Mesenchymal stem cell (in vitro differentiated cells and primary cell): Measurements from ENCODE around the gene CHST12.

Experiments used
- DNase-seq: peaks from one replicate; pipeline ENCODE4 v3.0.0-alpha.2; 2013
- H2AFZ ChIP-seq: one replicate; pipeline ENCODE4 v1.6.1; 2013; ENCODE audit warnings: low read depth, mild to moderate bottlenecking, control low read depth, inconsistent platforms, low read length, moderate library complexity
- H2AK5ac ChIP-seq: 2 replicates; pipeline ENCODE4 v1.6.1; 2013; ENCODE audit warnings: low read length, moderate library complexity, mild to moderate bottlenecking, inconsistent platforms; ENCODE audit not compliant: severe bottlenecking
- H2BK120ac ChIP-seq: one replicate; pipeline ENCODE4 v1.6.1; 2013; ENCODE audit warnings: low read depth, mild to moderate bottlenecking, inconsistent platforms, low read length, moderate library complexity
- H2BK12ac ChIP-seq, 2 experiments: one replicate each; pipeline ENCODE4 v1.6.1; 2013; ENCODE audit warnings: inconsistent platforms in 2 of 2, low read length in 2 of 2, mild to moderate bottlenecking in 2 of 2, moderate library complexity in 2 of 2, control low read depth in 1 of 2
- H2BK15ac ChIP-seq: one replicate; pipeline ENCODE4 v1.6.1; 2013; ENCODE audit warnings: mild to moderate bottlenecking, low read depth, inconsistent platforms; ENCODE audit not compliant: poor library complexity, severe bottlenecking
- H2BK5ac ChIP-seq: 2 replicates; pipeline ENCODE4 v1.6.1; 2013; ENCODE audit warnings: low read depth, mild to moderate bottlenecking, low read length, control low read depth, inconsistent platforms; ENCODE audit not compliant: poor library complexity, severe bottlenecking
- H3K14ac ChIP-seq, 2 experiments: one replicate each; pipeline ENCODE4 v1.6.1; 2013; ENCODE audit warnings: inconsistent platforms in 2 of 2, low read length in 2 of 2, control low read depth in 1 of 2, mild to moderate bottlenecking in 1 of 2, moderate library complexity in 1 of 2
- H3K18ac ChIP-seq, 2 experiments: one replicate each; pipeline ENCODE4 v1.6.1; 2013; ENCODE audit warnings: inconsistent platforms in 2 of 2, low read length in 2 of 2, control low read depth in 1 of 2, low read depth in 1 of 2, mild to moderate bottlenecking in 1 of 2
- H3K23ac ChIP-seq, 2 experiments: one replicate each; pipeline ENCODE4 v1.6.1; 2013; ENCODE audit warnings: inconsistent platforms in 2 of 2, low read length in 2 of 2, mild to moderate bottlenecking in 2 of 2, moderate library complexity in 2 of 2, control low read depth in 1 of 2
- H3K27ac ChIP-seq: 2 replicates; pipeline ENCODE4 v1.5.1; 2013; ENCODE audit warnings: mild to moderate bottlenecking, moderate library complexity, low read length, control low read depth, inconsistent platforms; ENCODE audit not compliant: poor library complexity, severe bottlenecking
- H3K27me3 ChIP-seq, 2 experiments: 2 replicates each; pipeline versions ENCODE4 v1.6.1 to v1.7.0; 2013; ENCODE audit warnings: low read length in 2 of 2, mild to moderate bottlenecking in 2 of 2, moderate library complexity in 2 of 2, control low read depth in 1 of 2, inconsistent platforms in 1 of 2; ENCODE audit not compliant: control insufficient read depth in 1 of 2, insufficient read depth in 1 of 2
- H3K36me3 ChIP-seq, 2 experiments: 2 replicates each; pipeline versions ENCODE4 v1.6.1 to v1.7.0; 2013; ENCODE audit warnings: low read length in 2 of 2, control low read depth in 1 of 2, inconsistent platforms in 1 of 2, low read depth in 1 of 2, mild to moderate bottlenecking in 1 of 2; ENCODE audit not compliant: insufficient read depth in 2 of 2, control insufficient read depth in 1 of 2
- H3K4ac ChIP-seq, 2 experiments: one replicate each; pipeline ENCODE4 v1.6.1; 2013; ENCODE audit warnings: inconsistent platforms in 2 of 2, low read length in 2 of 2, mild to moderate bottlenecking in 2 of 2, moderate library complexity in 2 of 2, control low read depth in 1 of 2, low read depth in 1 of 2
- H3K4me1 ChIP-seq: 2 replicates; pipeline ENCODE4 v1.6.1; 2013; ENCODE audit warnings: low read depth, low read length, control low read depth; ENCODE audit not compliant: control insufficient read depth, insufficient read depth
- H3K4me2 ChIP-seq: 2 replicates; pipeline ENCODE4 v1.6.1; 2013; ENCODE audit warnings: low read length, mild to moderate bottlenecking, inconsistent platforms; ENCODE audit not compliant: poor library complexity, severe bottlenecking
- H3K4me3 ChIP-seq, 2 experiments: 2 replicates each; pipeline versions ENCODE4 v1.5.1 to v1.7.0; 2013; ENCODE audit warnings: low read length in 2 of 2, mild to moderate bottlenecking in 2 of 2, control low read depth in 1 of 2, low read depth in 1 of 2; ENCODE audit not compliant: insufficient read depth in 1 of 2
- H3K79me1 ChIP-seq: replicated peaks from 2 replicates; pipeline ENCODE4 v1.6.1; 2013; ENCODE audit warnings: mild to moderate bottlenecking, control low read depth, low read length, inconsistent platforms; ENCODE audit not compliant: poor library complexity, severe bottlenecking
- H3K9ac ChIP-seq: 2 replicates; pipeline ENCODE4 v1.7.0; 2013; ENCODE audit warnings: mild to moderate bottlenecking, low read length, moderate library complexity
- H3K9me3 ChIP-seq: 2 replicates; pipeline ENCODE4 v1.7.0; 2013; ENCODE audit warnings: mild to moderate bottlenecking, low read length; ENCODE audit not compliant: control insufficient read depth
- H4K8ac ChIP-seq: one replicate; pipeline ENCODE4 v1.6.1; 2013; ENCODE audit warnings: inconsistent platforms, mild to moderate bottlenecking, low read length, moderate library complexity
- H4K91ac ChIP-seq: one replicate; pipeline ENCODE4 v1.6.1; 2013; ENCODE audit warnings: mild to moderate bottlenecking, low read length, inconsistent platforms
- WGBS: methylation state at CpG from one replicate; pipeline ENCODE4 v1.1.7; 2013; ENCODE audit warnings: mixed read lengths; 5-methylcytosine and 5-hydroxymethylcytosine counted together

Gene CHST12

DNA sequence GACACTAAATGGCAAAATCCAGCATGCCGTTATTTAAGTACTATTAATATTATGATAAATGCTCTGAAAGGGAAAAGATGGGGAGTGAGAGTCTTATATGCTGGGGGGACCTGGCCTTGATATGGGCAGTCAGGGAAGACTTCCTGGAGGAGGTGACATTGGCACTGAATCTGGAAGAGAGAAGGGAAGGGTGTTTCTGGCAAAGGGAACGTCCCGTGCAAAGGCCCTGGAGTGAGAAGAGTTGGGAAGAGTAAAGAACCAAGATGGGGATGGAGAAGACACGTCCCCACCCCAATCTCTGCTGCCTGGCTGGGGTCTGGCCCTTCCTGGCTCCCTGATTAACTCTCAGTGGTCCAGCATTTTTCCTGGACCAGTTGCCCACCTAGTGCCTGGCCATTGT, 77.8 kb downstream of the CHST12 start:
- Histone ChIP-seq H4K91ac (no peak overlapping the region), H3K14ac (no peak overlapping the region), H3K36me3 (no peaks in the 10 kb centered on the region), H3K4ac (no peak overlapping the region), H3K27ac (no peak overlapping the region), H3K4me3 (no peak overlapping the region), H3K9me3 (peaks cover 9% of the 10 kb centered on the region), H2AK5ac (no peak overlapping the region), H2BK120ac (no peak overlapping the region), H2BK15ac (no peak overlapping the region), H2AFZ (no peak overlapping the region), H3K4me2 (no peak overlapping the region), H3K23ac (no peak overlapping the region), H3K79me1 (peaks cover 4% of the 10 kb centered on the region), H3K9ac (no peak overlapping the region), H2BK12ac (no peak overlapping the region), H3K4me1 (peaks cover 40% of the 10 kb centered on the region), H3K27me3 (peaks cover 13 to 43% of the 10 kb centered on the region in 2 experiments), H3K18ac (no peak overlapping the region), H2BK5ac (no peak overlapping the region), H4K8ac (no peak overlapping the region)
- no peak for DNase-seq
- 81% methylated on average over 4 of the region's 4 CpGs for WGBS

DNA sequence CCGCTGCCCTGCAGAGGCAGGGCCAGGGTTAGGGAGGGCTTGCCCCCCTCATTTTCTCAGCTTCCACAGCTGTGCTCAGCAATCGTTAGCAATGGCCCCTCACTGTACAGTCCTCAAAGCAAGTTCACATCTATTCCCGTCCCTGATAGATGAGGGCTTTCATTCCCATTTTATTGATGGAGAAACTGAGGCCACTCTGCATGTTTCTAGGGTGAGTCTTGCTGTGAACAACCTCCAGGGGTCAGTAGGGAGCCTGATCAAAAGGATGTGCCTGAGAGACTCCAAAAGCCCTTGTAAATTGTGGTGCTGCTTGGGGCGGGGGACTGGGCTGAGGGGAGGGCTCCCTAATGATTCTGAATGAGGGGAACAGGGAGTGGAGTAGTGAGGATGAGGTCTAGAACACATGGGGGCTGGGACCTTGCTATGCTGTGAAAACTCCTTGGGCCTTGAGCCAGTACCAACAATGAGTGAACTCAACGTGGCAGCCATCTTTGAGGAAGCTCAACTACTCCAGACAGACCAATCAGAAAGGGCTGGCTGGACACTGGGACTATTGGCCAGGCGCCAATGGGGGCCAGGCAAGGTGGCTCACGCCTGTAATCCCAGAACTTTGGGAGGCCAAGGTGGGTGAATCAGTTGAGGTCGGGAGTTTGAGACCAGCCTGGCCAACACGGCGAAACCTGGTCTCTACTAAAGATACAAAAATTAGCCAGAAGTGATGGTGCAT, 79.5 kb downstream of the CHST12 start:
- Histone ChIP-seq H3K9me3 (peaks cover 9% of the 10 kb centered on the region), H3K9ac (no peak overlapping the region), H2AFZ (no peak overlapping the region), H3K23ac (no peak overlapping the region), H2BK120ac (no peak overlapping the region), H2BK15ac (no peak overlapping the region), H3K4me2 (no peak overlapping the region), H3K27ac (no peak overlapping the region), H2AK5ac (no peak overlapping the region), H3K14ac (no peak overlapping the region), H3K18ac (no peak overlapping the region), H4K91ac (no peak overlapping the region), H4K8ac (no peak overlapping the region), H2BK12ac (no peak overlapping the region), H3K4me3 (no peak overlapping the region), H3K79me1 (peaks cover 4% of the 10 kb centered on the region), H3K36me3 (no peaks in the 10 kb centered on the region), H3K4me1 (peaks cover 27% of the 10 kb centered on the region), H3K4ac (no peak overlapping the region), H2BK5ac (no peak overlapping the region), H3K27me3 (peaks cover 13 to 37% of the 10 kb centered on the region in 2 experiments)
- WGBS = 85% methylated on average over 9 of the region's 10 CpGs
- no peak for DNase-seq

DNA sequence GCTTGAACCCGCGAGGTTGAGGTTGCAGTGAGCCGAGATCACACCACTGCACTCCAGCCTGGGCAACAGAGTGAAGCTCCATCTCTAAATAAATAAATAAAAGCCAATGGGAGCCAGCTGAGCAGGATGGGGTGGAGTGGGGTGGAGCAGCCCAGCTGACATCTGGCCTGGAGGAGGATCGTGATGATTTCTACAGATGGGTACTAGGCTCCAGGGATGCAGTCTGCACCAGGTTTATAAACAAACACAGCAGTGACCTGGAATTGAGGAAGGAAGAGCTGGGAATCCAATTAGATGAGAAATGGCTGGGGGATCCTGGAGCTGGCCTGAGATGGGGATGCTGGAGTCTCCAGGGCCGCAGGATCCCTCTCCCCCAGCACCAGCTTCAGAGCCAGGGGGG, 80.1 kb downstream of the CHST12 start:
- H3K9me3 ChIP-seq = peaks cover 9% of the 10 kb centered on the region
- H3K27ac ChIP-seq = no peak overlapping the region
- no peak overlapping the region for H2BK15ac ChIP-seq
- H3K36me3 ChIP-seq = no peaks in the 10 kb centered on the region
- H3K18ac ChIP-seq = no peak overlapping the region
- no peak overlapping the region for H3K9ac ChIP-seq
- H3K4me3 ChIP-seq = no peak overlapping the region
- H3K23ac ChIP-seq = no peak overlapping the region
- H2BK12ac ChIP-seq = no peak overlapping the region
- no peak overlapping the region for H2BK120ac ChIP-seq
- no peak overlapping the region for H2AK5ac ChIP-seq
- H3K14ac ChIP-seq = no peak overlapping the region
- WGBS = 64% methylated on average over 5 of the region's 5 CpGs
- H2BK5ac ChIP-seq = no peak overlapping the region
- H3K27me3 ChIP-seq = peaks cover 13 to 37% of the 10 kb centered on the region in 2 experiments
- H3K4me1 ChIP-seq = peaks cover 25% of the 10 kb centered on the region
- H3K79me1 ChIP-seq = no peaks in the 10 kb centered on the region
- no peak overlapping the region for H2AFZ ChIP-seq
- H3K4ac ChIP-seq = no peak overlapping the region
- H4K8ac ChIP-seq = no peak overlapping the region
- H4K91ac ChIP-seq = no peak overlapping the region
- H3K4me2 ChIP-seq = no peak overlapping the region
- no peak for DNase-seq

DNA sequence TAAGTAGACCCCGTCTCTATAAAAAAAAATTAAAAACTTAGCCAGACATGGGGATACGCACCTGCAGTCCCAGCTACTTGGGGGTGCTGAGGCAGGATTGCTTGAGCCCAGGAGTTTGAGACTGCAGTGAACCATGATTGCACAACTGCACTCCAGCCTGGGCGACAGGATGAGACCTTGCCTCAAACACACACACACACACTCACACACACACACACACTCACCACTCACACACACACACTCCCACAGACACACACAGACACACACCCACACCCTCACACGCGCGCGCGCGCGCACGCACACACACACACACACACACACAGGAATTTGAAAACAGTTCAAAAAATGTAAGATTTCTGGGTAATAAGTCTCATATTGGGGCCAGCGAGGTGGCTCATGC, 81.5 kb downstream of the CHST12 start:
- Histone ChIP-seq H3K27ac (no peak overlapping the region), H3K9me3 (peaks cover 9% of the 10 kb centered on the region), H2AFZ (no peak overlapping the region), H3K14ac (no peak overlapping the region), H3K79me1 (no peaks in the 10 kb centered on the region), H3K36me3 (no peaks in the 10 kb centered on the region), H2AK5ac (no peak overlapping the region), H3K4me2 (no peak overlapping the region), H2BK15ac (no peak overlapping the region), H2BK5ac (no peak overlapping the region), H3K27me3 (peaks cover 7 to 23% of the 10 kb centered on the region in 2 experiments), H3K23ac (no peak overlapping the region), H3K18ac (no peak overlapping the region), H3K4ac (no peak overlapping the region), H3K4me1 (peaks cover 11% of the 10 kb centered on the region), H2BK12ac (no peak overlapping the region), H2BK120ac (no peak overlapping the region), H3K9ac (no peak overlapping the region), H4K8ac (no peak overlapping the region), H3K4me3 (no peak overlapping the region), H4K91ac (no peak overlapping the region)
- no peak for DNase-seq
- WGBS = 87% methylated on average over 12 of the region's 12 CpGs
